RCC 7860 (cell line): ENCODE measurements around the gene NAA60.

Experiments
- DNase-seq: peaks from one replicate; pipeline ENCODE4 v3.0.0-alpha.2; 2015; ENCODE audit warnings: low spot score
- FAIRE-seq: peaks from 2 replicates; lab custom pipeline; 2012; peaks lifted over from hg19 to GRCh38; lab: Jason Lieb, UNC

NAA60 gene

DNA sequence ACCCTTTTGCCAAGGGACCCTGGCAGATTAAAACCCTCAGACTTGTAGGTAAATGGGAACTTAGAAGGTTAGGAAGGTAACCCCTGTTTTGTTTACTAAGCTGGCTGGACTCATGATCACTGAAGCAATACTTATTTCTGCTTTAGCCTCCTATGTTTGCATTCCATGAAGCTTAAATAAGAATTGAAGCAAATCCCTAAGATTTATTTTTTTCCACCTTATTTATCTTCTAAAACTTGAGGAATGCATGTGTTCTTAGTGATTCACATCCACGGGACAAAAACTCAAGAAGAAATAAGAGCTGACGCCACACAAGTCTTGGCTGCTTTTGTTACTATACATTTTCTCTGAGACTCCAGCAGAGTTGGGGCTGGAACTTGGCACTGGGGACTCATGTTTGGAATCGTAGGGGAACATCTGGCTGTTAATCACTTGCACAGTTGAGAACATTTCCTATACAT lies 92.8 kb downstream of the NAA60 start:
- DNase-seq (no peak), FAIRE-seq (no peak)
